Panc1 (cell line): ENCODE data around the gene ZBTB46.

Experiments used
- POLR2AphosphoS5 ChIP-seq: IDR thresholded peaks from 2 replicates; pipeline ENCODE4 v1.6.1; 2012; ENCODE audit warnings: mild to moderate bottlenecking, low read depth, low read length, moderate library complexity
- SIN3A ChIP-seq: IDR thresholded peaks from 2 replicates; pipeline ENCODE4 v1.6.1; 2012; ENCODE audit warnings: low read depth, mild to moderate bottlenecking, low read length, moderate library complexity, borderline replicate concordance; ENCODE audit not compliant: insufficient read depth
- TCF7L2 ChIP-seq: IDR thresholded peaks from 2 replicates; pipeline ENCODE4 v1.6.1; 2011; ENCODE audit warnings: mild to moderate bottlenecking, low read depth, low read length, inconsistent platforms
- TF ChIP-seq, protein P1 (sequence below): fragments of 450-650 bp; IDR thresholded peaks from 2 replicates; pipeline ENCODE4 v1.5.1; 2017; ENCODE audit warnings: mild to moderate bottlenecking
- TF ChIP-seq, protein P2 (sequence below), 2 experiments: IDR thresholded peaks; 2 replicates each; pipeline ENCODE4 v1.6.1; 2011 to 2012; ENCODE audit warnings: low read depth in 2 of 2, control low read depth in 1 of 2, low read length in 1 of 2, mild to moderate bottlenecking in 1 of 2, moderate library complexity in 1 of 2; ENCODE audit not compliant: insufficient read depth in 1 of 2

DNA sequence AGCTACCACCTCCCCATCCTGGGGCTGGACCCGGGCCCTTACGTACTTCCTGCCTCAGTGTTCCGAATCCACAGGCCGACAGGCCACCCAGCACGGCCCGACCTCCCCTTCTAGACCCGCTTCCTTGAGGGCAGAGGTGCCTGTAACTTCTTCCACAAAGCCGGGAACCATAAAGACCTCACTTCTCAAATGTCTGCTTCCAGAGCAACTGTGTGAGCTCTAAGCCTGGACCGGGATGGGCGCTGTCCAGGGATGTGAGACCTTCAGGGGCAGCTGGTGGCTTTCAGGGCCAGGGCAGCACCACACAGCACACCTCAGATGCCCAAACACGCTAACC, 82.2 kb downstream of the ZBTB46 start:
- TF ChIP-seq, protein P1, sequence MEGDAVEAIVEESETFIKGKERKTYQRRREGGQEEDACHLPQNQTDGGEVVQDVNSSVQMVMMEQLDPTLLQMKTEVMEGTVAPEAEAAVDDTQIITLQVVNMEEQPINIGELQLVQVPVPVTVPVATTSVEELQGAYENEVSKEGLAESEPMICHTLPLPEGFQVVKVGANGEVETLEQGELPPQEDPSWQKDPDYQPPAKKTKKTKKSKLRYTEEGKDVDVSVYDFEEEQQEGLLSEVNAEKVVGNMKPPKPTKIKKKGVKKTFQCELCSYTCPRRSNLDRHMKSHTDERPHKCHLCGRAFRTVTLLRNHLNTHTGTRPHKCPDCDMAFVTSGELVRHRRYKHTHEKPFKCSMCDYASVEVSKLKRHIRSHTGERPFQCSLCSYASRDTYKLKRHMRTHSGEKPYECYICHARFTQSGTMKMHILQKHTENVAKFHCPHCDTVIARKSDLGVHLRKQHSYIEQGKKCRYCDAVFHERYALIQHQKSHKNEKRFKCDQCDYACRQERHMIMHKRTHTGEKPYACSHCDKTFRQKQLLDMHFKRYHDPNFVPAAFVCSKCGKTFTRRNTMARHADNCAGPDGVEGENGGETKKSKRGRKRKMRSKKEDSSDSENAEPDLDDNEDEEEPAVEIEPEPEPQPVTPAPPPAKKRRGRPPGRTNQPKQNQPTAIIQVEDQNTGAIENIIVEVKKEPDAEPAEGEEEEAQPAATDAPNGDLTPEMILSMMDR = no peak
- no peak for TF ChIP-seq POLR2AphosphoS5
- TF ChIP-seq, protein P2, sequence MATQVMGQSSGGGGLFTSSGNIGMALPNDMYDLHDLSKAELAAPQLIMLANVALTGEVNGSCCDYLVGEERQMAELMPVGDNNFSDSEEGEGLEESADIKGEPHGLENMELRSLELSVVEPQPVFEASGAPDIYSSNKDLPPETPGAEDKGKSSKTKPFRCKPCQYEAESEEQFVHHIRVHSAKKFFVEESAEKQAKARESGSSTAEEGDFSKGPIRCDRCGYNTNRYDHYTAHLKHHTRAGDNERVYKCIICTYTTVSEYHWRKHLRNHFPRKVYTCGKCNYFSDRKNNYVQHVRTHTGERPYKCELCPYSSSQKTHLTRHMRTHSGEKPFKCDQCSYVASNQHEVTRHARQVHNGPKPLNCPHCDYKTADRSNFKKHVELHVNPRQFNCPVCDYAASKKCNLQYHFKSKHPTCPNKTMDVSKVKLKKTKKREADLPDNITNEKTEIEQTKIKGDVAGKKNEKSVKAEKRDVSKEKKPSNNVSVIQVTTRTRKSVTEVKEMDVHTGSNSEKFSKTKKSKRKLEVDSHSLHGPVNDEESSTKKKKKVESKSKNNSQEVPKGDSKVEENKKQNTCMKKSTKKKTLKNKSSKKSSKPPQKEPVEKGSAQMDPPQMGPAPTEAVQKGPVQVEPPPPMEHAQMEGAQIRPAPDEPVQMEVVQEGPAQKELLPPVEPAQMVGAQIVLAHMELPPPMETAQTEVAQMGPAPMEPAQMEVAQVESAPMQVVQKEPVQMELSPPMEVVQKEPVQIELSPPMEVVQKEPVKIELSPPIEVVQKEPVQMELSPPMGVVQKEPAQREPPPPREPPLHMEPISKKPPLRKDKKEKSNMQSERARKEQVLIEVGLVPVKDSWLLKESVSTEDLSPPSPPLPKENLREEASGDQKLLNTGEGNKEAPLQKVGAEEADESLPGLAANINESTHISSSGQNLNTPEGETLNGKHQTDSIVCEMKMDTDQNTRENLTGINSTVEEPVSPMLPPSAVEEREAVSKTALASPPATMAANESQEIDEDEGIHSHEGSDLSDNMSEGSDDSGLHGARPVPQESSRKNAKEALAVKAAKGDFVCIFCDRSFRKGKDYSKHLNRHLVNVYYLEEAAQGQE (IDR thresholded peaks at IDR 0.05; ENCODE audit: insufficient read depth in 1 of 2, low read depth in 2 of 2, low read length in 1 of 2) = no peak
- no peak for TF ChIP-seq SIN3A
- no peak for TF ChIP-seq TCF7L2
